MV-4-11 (cell line): Measurements from ENCODE around the gene UGT8.
A peak's percentile ranks its signal among the peaks of the same experiment; 100 is the strongest.

Experiments
- DNase-seq: peaks from one replicate; lab custom pipeline; 2025; lab: John Stamatoyannopoulos, UW

The UGT8 gene

GRCh38 chr4:114692958-114693357 lies 94.4 kb downstream of the UGT8 start:
- DNase-seq, result no peak

GRCh38 chr4:114694770-114695169 lies 96.2 kb downstream of the UGT8 start:
- DNase-seq, result peak; percentile 14

GRCh38 chr4:114698231-114698630 lies 99.6 kb downstream of the UGT8 start:
- DNase-seq, result no peak

GRCh38 chr4:114701491-114701890 lies 102.9 kb downstream of the UGT8 start:
- no peak for DNase-seq

- DNase-seq, result no peak
Observed at GRCh38 chr4:114717432-114717831, 118.8 kb downstream of the UGT8 start.

GRCh38 chr4:114725066-114725465 lies 126.5 kb downstream of the UGT8 start:
- DNase-seq, result no peak

- DNase-seq, result no peak
Observed at GRCh38 chr4:114727461-114727860, 128.9 kb downstream of the UGT8 start.
